Suprapubic skin (tissue), 4 donors: Measurements from ENCODE around the gene TRIO.

Source experiments
- CTCF ChIP-seq, 2 donors: fragments of 200-600 bp in 1 of 2; fragments of 450-650 bp in 1 of 2; sonication (generic) in 1 of 2; IDR thresholded peaks; one replicate each; pipeline ENCODE4 v1.5.1; 2016 to 2019; ENCODE audit warnings: antibody characterized with exemption in 2 of 2, mild to moderate bottlenecking in 1 of 2, moderate library complexity in 1 of 2
- EP300 ChIP-seq: sonication (generic); formaldehyde crosslinking; IDR thresholded peaks from one replicate; pipeline ENCODE4 v1.6.1; 2017; ENCODE audit warnings: antibody characterized with exemption
- POLR2A ChIP-seq, 2 donors: fragments of 450-650 bp; IDR thresholded peaks; one replicate each; pipeline ENCODE4 v1.6.1; 2017; ENCODE audit warnings: antibody characterized with exemption in 2 of 2, mild to moderate bottlenecking in 2 of 2, moderate library complexity in 2 of 2
- POLR2AphosphoS5 ChIP-seq, 3 donors: sonication (generic); formaldehyde crosslinking; IDR thresholded peaks; one replicate each; pipeline ENCODE4 v1.6.1; 2017; ENCODE audit warnings: antibody characterized with exemption in 3 of 3

GRCh38 chr5:14465776-14466175 lies 322.6 kb downstream of the TRIO start:
- TF ChIP-seq CTCF (IDR thresholded peaks at IDR 0.05), result no peak
- no peak for TF ChIP-seq POLR2A (IDR thresholded peaks at IDR 0.05)
- no peak for TF ChIP-seq POLR2AphosphoS5 (IDR thresholded peaks at IDR 0.05)
- no peak for TF ChIP-seq EP300
